ENCODE data around the gene MTCL1. TPM values are rescaled to one million over a fixed set of nuclear protein-coding genes. Genes with fewer than 3 reads are reported as not detected.

The MTCL1 gene
- polyA plus RNA-seq, 1 donor = 23.8 TPM

DNA sequence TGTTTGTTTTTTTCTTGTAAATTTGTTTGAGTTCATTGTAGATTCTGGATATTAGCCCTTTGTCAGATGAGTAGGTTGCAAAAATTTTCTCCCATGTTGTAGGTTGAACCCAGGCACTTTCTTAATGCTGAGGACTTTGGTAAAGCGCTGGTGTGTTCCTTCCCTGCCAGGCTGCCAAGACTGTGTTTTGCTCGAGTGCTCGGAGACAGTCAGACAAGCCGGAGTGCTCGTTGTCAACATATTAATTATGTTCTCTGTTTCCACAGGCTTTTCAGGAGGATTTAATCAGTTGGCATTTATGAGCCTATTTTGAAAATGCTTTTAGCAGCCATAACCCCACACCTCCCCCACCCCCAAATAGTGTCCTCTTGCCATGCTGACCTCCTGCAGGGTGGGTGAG, 6.4 kb downstream of the MTCL1 start:
- no peak for DNase-seq

DNA sequence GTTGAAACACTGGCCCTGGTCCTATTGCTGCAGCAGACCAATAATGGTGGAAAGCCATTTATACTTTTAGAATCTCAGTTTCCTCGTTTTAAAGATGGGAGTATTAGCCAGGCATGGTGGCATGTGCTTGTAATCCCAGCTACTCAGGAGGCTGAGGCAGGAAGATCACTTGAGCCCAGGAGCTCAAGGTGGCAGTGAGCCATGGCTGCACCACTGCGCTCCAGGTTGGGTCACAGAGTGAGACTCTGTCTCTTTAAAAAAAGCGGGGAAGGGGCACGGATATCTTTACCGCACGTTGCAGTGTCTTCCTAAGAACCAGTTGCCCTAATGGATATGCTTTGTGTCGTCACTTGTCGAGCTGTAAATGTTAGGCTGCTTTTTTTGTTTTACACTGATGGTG, 8.3 kb downstream of the MTCL1 start:
- no peak for DNase-seq

DNA sequence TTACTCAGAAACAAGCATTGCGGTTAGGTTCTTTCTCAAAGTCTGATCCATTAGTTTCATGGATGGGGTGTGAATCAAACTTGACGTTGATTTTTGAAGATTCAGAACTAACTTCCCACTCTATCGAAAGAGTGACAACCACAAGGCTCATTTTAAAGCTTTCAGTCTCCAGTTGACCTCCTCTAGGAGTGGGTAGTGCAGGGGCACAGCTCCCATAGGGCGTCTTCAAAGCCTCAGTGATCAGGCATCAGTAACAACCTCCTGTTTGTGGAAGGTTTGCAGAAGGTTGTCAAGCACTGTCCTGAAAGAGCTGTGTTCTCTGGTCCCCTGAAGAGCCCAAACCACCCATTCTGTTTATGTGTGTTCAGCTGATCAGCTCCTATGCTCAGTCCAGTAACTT, 10.2 kb downstream of the MTCL1 start:
- no peak for DNase-seq

DNA sequence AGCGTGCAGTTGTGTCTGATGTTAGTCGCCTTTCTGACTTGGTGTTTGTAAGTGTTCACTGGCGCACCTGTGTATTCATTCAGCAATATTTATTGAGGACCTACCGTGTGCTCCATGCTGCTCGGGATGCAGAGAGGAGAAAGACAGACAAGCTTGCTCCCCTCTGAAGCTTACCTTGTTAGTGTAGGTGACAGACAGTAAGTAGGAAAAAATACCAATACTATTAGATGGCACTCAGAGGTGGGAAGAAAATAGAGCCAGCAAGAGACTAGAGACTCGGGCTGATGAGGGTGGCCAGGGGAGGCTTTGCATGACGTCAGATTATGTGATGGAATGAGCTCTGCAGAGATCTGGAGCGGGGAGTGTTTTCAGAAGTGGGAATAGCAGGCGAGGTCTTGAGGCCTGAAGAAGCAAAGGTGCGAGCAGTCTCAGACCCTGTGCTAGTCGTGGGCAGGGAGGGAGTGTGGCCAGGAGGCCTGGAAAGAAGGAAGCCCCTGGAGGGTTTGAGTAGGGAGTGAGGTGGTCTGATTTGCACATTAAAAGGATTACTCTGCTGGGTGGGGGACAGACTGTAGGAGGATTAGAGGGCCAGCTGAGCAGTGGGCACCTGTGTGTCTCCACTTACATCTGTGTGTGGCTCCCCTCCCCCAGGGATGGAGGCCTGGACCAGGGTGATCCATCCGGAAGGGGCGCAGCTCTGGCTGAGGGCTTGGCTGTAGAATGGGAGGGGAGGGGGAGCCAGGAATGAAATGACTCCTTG, 11.8 kb downstream of the MTCL1 start:
- DNase-seq = no peak

DNA sequence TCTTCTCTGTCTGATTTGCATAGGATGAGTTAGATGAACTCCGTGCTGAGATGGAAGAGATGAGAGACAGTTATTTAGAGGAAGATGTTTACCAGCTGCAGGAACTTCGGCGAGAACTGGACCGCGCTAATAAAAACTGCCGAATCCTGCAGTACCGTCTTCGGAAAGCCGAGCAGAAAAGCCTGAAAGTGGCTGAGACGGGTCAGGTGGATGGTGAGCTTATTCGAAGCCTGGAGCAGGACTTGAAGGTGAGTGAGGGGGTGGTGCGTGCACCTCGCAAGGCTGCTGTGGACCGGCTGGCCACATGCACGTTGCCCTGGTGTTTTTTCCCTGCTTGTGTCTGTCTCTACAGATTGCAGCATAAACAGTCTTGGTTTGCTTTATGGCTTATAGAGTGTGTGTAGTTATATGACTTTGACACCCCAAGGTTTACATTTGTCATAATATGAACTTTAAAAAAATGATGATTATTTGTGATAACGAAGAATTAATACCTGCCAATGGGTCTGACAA, 13.1 kb downstream of the MTCL1 start:
- DNase-seq = no peak

DNA sequence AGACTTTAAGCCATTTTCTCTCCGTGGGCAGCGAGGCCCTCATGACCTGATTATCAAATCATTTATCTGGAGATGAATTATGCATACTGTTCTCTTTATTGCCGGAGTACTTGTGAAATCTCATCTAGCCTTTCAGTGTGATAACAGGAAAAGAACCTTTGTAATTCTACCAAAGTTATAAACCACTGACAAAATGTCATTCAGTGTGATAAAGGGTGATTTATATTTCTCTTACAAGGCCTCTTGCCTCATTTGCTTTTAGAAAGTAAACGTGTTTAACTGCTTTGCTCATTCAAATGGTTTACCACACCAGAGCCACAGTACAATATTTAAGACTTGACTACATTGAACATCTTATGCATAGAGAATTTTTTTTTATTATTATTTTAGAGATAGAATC, 13.8 kb downstream of the MTCL1 start:
- DNase-seq = no peak

DNA sequence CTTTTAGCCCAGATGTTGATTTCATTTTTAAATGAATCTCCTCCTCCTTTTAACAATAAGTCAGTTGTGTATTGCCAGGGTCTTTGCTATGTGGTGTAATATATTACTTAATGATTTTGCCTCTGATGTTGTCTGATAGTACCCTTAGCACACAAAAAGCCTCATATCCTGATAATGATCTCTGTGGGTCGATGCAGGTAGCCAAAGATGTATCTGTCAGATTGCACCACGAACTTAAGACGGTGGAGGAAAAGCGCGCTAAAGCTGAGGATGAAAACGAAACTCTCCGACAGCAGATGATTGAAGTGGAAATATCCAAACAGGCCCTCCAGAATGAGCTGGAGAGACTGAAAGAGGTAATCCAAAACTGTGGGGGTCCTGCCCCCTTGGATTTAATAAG, 14.8 kb downstream of the MTCL1 start:
- no peak for DNase-seq

DNA sequence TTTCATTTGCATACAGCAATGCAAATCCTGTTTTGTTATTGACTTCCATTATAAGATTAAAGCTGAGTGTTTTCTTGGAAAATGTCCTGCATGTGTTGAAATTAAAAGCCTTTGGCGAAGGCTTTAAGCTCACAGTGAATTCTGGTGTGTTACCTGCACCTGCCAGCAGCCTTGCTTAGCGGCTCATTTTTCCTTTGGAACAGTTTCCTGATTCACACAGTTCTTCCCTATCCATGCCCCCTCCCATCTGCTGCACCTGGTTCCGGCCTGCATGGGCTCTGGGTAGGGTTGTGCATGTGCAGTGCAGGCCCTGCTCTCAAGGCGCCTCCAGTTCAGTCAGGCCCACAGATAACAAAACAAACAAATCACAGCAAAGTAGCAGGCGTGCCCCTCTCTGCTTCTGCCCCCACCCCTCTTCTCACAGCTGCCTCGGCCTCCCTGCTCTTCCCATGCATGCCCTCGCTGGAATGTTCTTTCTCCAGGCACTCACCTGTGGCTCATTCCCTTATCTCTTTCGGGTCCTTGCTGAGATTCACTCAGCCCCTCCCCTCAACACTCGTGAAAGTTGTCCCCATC, 15.8 kb downstream of the MTCL1 start:
- no peak for DNase-seq

DNA sequence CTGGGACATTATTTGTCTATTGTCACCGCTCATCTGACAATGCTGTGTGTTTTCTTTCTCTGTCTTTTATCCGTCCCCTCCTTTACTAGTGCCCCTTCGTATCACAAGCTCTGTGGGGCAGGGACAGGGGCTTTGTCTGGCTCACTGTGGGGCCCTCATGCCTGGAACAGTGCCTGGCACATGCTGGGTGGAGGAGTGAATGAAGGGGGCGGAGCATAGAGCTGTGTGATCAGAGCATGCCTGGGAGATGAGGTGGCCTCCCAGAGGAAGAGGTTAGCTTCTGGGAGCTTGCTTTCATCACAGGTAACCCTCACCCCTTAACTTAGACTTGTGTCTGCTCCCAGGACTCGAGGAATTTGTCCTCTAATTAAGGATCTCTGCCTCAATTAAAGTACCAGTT, 16.4 kb downstream of the MTCL1 start:
- no peak for DNase-seq

DNA sequence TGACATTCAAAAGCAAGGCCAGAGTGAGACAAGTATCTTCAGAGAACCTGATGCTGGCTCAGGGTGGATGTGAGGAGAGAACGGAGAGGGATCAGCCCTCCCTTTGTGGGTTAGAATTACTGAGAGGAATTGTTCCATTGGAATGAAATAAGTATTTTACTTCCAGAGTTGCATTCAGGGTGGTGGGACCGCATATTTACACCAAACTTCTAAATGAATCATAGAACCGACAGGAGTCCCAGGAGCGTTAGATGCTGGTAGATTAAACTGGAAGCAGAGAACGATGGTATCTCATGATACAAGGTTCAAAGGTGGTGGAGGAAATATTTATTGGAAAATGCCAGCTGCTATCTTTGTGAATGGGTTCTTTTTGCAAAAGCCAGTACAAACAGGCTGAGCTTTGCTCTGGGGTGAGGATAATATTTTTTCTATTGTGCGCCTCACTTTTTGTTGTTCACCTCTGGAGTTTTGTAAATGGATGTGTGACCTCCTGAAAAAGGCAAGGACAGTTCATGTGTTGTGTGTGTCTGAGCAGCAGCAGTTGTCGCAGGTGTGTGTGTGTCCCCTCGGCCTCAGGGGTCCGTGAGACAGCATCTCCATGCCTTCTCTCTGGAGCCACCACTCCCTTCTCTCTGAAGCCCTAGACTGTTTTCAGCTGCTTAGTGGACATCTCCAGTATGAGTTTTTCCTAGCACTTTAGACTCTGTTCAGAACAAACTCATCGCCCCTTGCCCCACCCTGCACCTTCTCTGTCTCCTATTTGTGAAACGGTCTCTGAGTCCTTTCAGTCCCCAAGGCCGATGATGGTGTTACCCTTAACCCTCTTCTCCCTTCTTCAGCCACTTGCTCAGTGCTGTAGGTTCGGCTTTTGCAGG, 17.8 kb downstream of the MTCL1 start:
- DNase-seq = no peak

DNA sequence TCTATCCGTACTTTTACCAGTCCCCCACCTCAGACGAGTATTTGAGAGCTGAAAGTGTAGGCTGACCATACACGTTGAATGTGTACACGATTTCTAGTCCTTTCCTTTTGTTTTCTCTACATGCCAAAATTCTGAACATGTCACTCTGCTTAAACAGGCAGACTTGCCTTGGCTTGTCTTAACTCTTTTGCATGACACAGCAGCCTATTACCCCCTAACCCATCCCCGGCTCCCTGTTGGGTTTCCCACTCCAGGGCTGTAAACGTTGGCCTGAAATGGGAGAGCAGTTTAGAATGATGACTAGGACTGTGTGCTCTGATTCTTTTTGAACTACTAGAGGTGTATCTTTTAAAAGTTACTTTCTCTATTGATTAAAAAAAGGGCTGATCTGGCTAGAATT, 19.1 kb downstream of the MTCL1 start:
- no peak for DNase-seq

DNA sequence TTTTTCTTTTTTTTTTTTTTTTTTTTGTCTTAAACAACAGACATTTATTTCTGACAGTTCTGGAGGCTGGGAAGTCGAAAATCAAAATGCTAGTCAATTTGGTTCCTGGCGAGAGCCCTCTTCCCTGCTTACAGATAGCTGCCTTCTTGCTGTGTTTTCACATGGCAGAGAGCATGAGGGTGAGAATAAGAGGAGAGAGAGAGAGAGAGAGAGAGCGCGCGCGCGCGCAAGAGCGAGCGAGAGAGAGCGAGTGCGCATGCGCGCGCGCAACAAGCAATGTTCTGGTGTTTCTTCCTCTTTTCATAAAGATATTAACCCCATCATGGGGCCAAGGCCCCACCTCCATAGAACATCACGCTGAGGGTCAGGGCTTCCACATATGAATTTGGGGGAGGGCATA, 20.9 kb downstream of the MTCL1 start:
- DNase-seq = no peak

DNA sequence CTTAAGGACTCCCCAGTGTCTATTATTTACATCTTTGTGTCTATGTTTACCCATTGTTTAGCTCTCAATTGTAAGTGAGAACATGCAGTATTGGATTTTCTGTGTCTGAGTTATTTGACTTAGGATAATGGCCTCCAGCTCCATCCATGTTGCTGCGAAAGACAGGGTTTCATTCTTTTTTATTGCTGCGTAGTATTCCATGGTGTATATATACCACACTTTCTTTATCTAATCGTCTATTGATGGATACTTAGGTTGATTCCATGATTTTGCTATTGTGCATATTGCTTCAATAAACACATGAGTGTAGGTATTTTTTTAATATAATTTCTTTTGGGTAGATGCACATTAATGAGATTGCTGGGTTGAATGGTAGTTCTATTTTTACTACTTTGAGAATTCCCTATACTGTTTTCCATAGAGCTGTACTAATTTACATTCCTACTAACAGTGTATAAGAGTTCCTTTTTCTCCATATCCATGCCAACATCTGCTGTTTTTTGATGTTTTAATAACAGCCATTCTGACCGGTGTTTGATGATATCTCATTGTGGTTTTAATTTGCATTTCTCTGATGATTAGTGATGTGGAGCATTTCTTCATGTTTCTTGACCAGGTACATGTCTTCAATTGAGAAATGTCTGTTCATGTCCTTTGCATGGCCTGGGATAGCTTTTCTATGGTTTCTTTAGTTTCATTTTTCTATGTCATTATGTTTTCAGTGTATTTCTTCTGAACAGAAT, 21.8 kb downstream of the MTCL1 start:
- no peak for DNase-seq

DNA sequence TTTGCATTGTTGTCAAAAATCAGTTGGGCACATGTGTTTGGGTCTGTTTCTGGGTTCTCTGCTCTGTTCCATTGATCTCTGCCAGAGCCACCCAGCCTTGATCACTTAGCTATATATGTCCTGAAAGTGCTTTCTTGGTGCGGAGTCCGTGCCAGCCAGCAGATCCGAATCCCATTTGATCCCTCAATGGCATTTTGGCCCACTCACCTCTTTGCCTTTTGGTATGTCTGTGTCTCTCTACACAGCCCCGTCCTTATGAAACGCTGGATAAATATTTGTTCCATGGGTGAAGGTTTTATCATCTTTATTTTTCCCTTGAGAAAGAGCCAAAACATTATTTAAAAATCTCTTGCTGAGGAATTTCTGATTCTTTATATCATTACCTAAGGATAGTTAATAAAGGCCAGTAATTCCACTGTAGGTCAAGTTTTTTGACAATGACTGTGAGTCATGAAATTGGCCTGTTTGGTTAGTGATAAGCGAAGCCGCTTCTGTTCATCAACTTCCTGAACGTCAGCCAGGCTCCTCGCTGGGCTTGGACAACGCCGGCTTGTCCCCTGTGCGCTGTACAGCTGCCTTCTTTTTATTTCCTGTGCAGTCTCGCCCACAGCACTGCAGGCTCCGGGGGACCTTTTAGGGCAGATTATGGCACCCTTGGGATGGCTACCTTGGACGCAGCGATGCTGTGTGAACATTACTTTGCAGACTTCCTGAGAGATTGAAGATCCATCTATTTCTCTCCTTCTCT, 24.9 kb downstream of the MTCL1 start:
- no peak for DNase-seq

DNA sequence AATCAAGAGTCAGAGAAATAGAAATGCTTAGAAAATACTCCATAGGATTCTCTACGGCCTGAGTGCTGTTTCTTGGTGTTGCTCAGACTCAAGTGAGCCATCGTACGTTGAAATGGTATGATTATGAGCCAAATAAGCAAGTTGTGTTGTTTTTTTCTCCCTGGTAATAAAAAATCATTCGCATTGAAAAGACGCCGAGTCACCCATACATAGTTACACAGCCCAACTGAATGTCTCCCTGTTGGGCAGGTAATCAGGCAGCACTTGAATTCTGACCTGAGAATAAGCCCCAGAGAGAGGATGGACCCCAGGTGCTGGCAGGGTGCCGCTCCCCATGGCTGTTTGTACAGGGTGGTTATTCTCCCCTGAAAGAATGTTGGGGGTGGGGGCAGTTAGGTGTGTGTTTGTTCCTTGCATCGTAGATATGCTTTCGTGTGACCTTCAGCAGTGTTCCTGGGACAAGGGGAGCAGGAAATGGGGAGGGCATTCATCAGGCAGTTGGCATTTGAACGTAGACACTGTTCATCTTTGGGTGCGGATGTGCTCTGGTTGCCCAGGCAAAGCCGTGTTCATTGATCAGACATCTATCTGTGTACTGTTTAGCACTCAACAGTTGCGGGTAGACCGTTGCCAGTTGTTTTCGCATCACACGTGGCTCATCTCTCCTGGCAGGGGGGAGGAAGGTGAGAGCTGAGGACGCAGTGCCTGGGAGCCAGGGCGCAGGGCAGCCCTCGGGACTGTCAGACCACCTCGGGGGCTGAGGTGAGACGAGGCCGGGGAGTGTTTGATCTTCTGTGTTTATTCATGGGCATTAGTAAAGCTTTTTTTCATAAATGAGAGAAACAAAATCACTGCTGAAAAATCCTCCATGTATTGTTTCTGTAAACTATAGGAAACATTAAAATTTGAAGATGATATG, 27.3 kb downstream of the MTCL1 start:
- no peak for DNase-seq

DNA sequence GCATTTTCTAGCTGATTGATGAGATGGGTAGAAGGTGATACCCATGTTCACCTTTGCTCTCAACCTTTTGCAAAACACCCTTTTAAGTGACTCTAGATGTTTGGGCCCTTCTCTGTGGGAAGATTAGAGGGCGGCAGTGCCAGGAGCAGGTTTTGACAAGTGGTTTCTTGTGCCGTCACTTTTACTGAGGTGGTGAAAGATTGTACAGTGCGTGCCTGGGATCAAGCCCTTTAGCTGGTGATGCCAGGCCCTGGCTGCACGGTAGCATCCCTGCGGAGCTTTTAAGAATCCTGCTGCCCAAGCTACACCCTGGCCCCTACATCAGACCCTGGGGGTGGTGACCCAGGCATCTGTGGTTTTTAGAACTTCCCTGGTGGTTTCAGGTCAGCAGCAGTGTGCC, 29.1 kb downstream of the MTCL1 start:
- DNase-seq = no peak

DNA sequence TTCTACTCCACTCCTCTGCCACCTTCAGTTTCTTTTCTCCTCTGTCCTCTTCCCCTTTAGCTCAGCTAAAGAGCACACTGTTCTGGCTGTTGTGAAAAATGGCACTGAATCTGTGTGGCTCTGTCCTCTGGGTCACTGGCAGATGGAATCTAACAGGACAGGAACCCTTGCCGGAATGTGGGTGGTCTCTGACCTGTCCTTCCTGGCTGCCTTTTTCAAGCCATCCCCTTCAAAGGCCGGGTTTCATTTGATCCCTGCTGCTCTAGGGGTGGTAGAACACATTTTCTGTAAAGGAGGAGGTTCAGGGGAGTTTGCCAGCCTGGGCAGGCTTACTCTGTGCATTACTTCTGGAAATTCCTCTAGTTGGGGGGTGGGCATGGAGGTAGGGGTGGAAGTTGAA, 29.9 kb downstream of the MTCL1 start:
- no peak for DNase-seq

DNA sequence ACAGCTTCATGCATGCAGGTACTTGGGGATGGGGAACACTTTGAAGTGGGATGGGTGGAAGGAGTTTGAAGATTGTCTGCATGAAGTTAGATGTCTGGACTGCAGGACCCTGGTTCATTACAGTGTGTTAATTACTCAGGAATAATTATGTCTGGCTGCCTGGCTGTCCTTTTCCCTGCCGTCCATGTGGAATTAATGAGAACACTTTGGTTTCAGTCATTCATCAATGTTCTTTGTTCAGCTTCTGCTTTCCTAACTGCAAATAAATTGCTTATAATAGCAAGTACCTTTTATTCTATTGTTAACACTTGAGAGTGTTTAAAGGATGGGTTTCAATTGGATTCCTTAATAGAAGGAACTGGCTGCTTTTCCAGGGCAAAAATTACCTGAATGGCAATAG, 35.8 kb downstream of the MTCL1 start:
- no peak for DNase-seq

DNA sequence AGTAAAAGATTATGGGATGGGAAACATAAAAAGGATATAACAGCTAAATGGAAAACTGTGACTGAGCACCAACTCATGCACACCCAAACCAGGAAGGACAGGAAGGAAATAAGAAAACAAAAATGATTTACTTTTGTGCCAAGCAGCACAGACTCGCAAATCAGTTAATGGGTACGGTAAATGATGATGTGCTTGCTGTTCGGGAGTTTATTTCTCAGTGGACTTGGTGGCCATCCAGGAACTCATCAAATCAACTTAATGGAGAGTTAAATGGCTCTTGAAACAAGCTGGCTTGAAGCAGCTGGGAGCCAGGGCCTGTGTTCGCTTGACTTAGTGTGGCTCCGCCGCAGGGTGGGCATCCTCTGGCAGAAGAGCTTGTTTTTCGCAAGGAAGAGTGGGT, 36.2 kb downstream of the MTCL1 start:
- no peak for DNase-seq

All from left kidney (tissue), 2 donors.